ENCODE data around the gene AAGAB. TPM values are rescaled to one million over a fixed set of nuclear protein-coding genes. Genes with fewer than 3 reads are reported as not detected.

AAGAB gene
- total and polyA plus RNA-seq, 2 donors: 21.5 to 27.3 TPM

DNA sequence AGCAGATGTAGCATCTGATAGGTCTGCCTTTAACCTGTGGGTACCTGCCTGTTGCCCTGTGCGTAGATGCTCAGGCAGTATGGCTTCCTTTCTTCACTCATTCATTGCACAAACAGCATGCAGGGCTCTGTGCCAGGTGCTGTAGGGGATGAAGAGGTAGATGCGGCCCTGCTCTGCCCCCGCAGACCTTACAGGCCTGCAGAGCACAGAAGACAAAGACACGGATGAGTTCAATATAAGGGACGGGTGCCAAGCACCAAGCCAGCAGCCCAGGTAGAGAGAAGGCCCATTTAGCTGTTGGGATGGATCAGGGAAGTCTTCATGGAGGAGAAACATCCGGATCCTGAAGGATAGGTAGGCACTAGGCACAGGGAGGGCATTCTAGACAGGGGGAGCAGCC, 69.4 kb downstream of the AAGAB start:
- WGBS: 85% methylated on average over 6 of the region's 6 CpGs
- Histone ChIP-seq H3K36me3 (ENCODE audit: insufficient read depth) (no peaks in the 10 kb centered on the region), H3K4me3 (ENCODE audit: low read depth, low read length) (no peak overlapping the region), H3K27ac (ENCODE audit: low read depth) (no peak overlapping the region), H3K4me1 (ENCODE audit: insufficient read depth) (no peaks in the 10 kb centered on the region)
- no peak for DNase-seq (ENCODE audit: extremely low spot score)

DNA sequence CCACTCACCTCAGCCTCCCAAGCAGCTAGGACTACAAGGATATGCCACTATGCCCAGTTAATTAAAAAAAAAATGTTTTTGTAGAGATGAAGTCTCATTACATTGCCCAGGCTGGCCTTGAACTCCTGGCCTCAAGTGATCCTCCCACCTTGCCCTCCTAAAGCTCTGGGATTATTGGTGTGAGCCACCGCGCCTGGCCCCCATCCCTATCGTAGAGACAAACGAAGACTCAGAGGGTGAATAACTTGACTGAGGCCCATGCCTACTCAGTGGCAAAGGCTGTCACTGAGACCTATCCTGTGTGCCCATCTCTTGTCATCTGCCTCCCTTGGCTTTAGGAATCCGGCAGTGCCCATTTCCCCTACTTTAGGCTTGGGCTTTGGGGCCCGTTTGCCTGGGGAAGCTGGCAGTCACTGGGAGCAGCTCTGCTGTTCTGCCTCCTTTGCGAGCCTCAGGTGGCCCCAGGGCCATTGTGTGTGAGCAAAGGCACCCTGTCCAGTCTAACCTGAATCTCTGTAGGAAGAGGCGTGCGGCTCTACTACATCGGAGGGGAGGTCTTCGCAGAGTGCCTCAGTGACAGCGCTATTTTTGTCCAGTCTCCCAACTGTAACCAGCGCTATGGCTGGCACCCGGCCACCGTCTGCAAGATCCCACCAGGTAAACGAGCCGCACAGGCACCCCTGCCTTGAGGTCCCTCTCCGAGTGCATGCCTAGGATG, 70.1 kb downstream of the AAGAB start:
- H3K4me3 ChIP-seq (ENCODE audit: low read depth, low read length): no peak overlapping the region
- 85% methylated on average over 18 of the region's 18 CpGs for WGBS
- no peak for DNase-seq (ENCODE audit: extremely low spot score)
- no peaks in the 10 kb centered on the region for H3K4me1 ChIP-seq (ENCODE audit: insufficient read depth)
- H3K27ac ChIP-seq (ENCODE audit: low read depth): no peak overlapping the region
- no peaks in the 10 kb centered on the region for H3K36me3 ChIP-seq (ENCODE audit: insufficient read depth)

DNA sequence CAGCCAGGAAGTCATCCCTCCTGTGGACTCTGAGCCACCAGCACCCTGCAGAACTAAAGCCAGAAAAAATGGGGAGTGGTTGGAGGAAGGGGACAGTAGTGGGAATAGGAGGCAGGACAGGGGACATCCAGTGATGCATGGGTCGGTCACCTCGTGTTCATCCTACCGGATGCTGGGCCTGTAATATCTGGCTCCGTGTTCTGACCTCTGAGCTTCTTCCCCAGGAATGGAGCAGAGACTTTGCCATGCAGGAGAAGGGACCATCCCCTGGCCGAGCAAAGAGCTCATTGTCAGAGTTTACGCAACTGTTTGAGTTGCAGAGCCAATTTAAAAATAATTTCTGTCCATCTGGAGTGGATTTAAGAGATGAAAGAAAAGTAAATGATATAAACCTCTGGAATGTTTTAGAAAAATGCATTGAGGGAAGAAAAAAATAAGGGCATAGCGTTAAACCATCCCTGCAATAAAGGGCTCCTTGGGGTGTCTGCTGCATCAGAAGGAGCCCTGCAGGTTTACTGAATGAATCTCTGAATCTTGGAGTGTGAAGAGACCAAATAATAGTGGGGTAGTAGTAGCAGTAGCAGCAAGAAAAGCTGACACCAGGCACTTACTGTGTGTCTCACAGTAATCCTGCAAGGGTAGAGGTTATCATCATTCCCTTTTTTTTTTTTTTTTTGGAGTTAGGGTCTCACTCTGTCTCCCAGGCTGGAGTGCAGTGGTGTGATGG, 70.9 kb downstream of the AAGAB start:
- no peaks in the 10 kb centered on the region for H3K4me1 ChIP-seq (ENCODE audit: insufficient read depth)
- no peak for DNase-seq (ENCODE audit: extremely low spot score)
- 58% methylated on average over 7 of the region's 7 CpGs for WGBS
- no peak overlapping the region for H3K4me3 ChIP-seq (ENCODE audit: low read depth, low read length)
- H3K36me3 ChIP-seq (ENCODE audit: insufficient read depth): no peaks in the 10 kb centered on the region
- no peak overlapping the region for H3K27ac ChIP-seq (ENCODE audit: low read depth)

DNA sequence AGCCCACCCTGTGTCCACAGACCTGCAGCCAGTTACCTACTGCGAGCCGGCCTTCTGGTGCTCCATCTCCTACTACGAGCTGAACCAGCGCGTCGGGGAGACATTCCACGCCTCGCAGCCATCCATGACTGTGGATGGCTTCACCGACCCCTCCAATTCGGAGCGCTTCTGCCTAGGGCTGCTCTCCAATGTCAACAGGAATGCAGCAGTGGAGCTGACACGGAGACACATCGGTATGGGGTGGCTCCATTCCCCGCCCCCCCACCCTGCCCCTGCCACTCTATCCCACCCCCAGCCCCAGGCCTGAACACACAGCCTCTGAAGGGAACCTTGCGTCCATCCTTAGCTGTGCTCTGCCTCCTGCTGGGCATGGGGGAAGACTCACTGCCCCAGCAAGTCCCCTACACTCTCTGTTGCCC, 73.2 kb downstream of the AAGAB start:
- no peaks in the 10 kb centered on the region for H3K4me1 ChIP-seq (ENCODE audit: insufficient read depth)
- no peak for DNase-seq (ENCODE audit: extremely low spot score)

DNA sequence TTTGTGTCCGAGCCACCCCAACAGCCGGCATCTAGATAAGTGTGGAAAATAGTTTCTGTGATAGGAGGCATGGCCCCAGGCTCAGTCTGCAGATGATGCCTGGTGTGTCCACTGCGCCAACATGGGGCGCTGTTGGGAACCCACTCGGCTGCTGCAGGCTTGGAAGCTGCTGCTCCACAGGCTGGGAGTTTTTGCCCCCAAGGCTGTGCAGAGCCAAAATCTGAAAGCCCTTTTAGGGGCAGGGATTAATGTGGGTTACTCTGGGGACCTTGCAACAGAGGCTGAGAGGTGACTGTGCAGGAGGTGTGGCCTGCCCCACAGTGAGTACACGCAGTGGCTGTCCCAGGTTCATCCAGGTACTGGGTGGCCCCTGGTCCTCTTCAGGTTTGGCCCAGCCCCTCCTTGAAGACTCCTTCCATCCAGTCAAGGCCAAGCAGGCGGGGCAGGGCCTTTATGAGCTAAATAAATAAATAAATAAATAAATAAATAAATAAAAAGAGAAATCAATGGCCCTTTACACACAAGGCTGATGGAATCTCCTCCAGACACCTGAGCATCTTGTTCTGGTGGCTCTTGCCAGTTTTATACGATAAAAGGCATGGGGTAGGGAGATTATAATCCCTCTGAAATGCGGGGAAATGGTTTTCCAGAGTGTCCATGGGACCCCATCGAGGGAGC, 73.8 kb downstream of the AAGAB start:
- 96% methylated on average over 10 of the region's 10 CpGs for WGBS
- Histone ChIP-seq H3K4me1 (ENCODE audit: insufficient read depth) (no peaks in the 10 kb centered on the region), H3K27ac (ENCODE audit: low read depth) (no peak overlapping the region), H3K4me3 (ENCODE audit: low read depth, low read length) (no peak overlapping the region), H3K36me3 (ENCODE audit: insufficient read depth) (no peaks in the 10 kb centered on the region)
- DNase-seq (ENCODE audit: extremely low spot score): no peak

More for the DNA sequence above, 73.2 kb downstream of the AAGAB start:
- WGBS: 96% methylated on average over 15 of the region's 15 CpGs
- Histone ChIP-seq H3K4me3 (ENCODE audit: low read depth, low read length) (no peak overlapping the region), H3K27ac (ENCODE audit: low read depth) (no peak overlapping the region), H3K36me3 (ENCODE audit: insufficient read depth) (no peaks in the 10 kb centered on the region)

DNA sequence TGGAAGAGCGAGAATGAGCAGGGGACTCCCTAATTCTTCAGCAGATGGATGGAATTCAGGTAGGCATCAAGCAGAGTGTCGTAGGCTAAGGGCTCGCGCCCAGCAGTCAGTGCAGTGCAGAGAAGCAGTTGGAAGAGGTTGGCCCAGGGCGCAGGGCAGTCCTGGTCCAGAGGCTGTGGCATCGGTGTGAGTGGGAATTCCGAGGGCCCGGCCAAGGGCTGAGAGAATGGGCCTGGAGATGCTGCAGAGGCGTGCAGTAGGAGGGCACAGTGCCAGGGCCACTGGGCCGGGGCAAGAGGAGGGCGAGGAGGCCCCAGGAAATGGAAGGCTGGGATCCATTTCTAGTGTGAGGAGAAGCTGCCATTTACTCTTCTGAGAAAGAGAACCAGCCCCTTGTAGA, 74.4 kb downstream of the AAGAB start:
- WGBS: 86% methylated on average over 11 of the region's 11 CpGs
- Histone ChIP-seq H3K27ac (ENCODE audit: low read depth) (no peak overlapping the region), H3K36me3 (ENCODE audit: insufficient read depth) (no peaks in the 10 kb centered on the region), H3K4me1 (ENCODE audit: insufficient read depth) (no peaks in the 10 kb centered on the region), H3K4me3 (ENCODE audit: low read depth, low read length) (no peak overlapping the region)
- no peak for DNase-seq (ENCODE audit: extremely low spot score)

DNA sequence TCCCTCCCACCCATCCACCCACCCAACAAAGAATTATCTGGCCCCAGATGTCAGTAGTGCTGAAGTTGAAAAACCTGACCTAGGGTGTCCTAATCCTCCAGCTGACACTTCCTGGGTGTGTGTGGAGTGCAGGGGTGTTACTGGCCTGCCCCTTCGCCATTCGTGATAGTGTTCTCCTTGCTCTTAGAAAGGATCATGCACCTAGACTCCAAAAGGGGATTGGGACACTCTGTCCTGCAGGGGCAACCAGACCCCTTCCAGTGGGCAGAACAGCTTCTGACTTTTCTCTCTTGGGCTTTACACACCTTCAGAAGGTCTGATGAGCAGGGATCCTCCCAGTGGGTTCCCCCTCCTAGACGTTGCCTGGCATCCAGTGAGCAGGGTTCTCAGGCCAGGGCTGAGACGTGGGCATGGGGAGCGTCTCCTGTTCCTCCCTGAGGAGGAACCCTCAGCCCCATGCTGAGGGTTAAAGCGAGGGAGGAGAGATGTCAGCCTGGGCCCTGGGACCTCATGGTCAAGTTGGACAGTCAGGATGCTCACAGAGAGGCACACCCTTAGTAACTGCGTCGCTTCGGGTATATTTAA, 75.0 kb downstream of the AAGAB start:
- H3K4me1 ChIP-seq (ENCODE audit: insufficient read depth): no peaks in the 10 kb centered on the region
- no peak for DNase-seq (ENCODE audit: extremely low spot score)
- 92% methylated on average over 9 of the region's 9 CpGs for WGBS

DNA sequence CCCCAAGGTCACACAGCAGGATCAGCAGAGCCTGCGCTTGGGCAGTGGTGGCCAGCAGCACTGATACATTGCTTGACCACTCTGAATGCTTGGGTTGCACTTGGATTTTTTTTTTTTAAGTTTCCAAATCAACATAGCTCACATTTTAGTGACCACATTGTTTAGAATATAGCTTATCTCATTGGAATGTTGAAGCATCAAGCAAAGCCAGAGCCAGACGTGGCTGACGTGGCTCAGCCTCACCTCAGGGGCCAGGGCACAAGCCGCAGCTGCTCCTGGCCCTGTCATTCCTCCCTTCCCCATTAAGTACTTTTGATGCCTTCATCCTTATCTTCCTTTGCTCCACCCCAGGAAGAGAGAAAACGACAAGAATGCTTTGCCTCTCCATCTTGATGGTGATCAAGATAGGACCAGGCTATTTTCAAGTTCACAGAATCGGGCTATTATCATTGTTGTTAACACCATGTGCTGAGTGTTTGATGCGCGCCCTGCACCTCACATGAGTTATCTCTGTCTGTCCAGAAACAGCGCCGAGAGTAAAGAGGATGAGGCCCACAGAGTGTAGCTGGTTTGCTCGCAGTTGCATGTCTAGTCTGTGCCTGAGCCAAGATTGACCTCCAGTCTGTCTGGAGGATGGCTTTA, 75.8 kb downstream of the AAGAB start:
- no peaks in the 10 kb centered on the region for H3K36me3 ChIP-seq (ENCODE audit: insufficient read depth)
- no peak overlapping the region for H3K4me3 ChIP-seq (ENCODE audit: low read depth, low read length)
- no peaks in the 10 kb centered on the region for H3K4me1 ChIP-seq (ENCODE audit: insufficient read depth)
- whole genome bisulfite sequencing: 33% methylated on average over 11 of the region's 11 CpGs
- H3K27ac ChIP-seq (ENCODE audit: low read depth): no peak overlapping the region
- no peak for DNase-seq (ENCODE audit: extremely low spot score)

More for the DNA sequence above, 75.0 kb downstream of the AAGAB start:
- Histone ChIP-seq H3K36me3 (ENCODE audit: insufficient read depth) (no peaks in the 10 kb centered on the region), H3K27ac (ENCODE audit: low read depth) (no peak overlapping the region), H3K4me3 (ENCODE audit: low read depth, low read length) (no peak overlapping the region)

DNA sequence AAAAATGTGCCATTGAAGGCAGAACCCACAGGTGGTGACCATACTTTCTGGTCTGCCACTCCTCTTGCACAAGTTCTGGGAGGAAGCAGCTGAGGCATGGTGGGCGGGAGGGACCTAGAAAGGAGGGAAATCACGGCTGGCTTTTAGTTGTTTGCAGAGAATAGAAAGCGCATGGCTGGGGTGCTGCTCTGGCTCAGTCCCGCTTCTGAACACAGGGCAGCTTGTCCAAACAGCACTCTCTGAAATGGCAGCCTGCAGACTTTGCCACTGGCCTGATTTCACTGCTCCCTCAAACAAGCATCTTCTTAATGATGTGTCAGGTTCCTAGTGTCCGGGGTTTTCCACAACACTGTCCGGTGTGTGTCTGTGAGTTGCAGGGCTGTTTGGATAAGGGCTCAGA, 76.7 kb downstream of the AAGAB start:
- H3K4me3 ChIP-seq (ENCODE audit: low read depth, low read length): no peak overlapping the region
- no peaks in the 10 kb centered on the region for H3K4me1 ChIP-seq (ENCODE audit: insufficient read depth)
- no peak for DNase-seq (ENCODE audit: extremely low spot score)

DNA sequence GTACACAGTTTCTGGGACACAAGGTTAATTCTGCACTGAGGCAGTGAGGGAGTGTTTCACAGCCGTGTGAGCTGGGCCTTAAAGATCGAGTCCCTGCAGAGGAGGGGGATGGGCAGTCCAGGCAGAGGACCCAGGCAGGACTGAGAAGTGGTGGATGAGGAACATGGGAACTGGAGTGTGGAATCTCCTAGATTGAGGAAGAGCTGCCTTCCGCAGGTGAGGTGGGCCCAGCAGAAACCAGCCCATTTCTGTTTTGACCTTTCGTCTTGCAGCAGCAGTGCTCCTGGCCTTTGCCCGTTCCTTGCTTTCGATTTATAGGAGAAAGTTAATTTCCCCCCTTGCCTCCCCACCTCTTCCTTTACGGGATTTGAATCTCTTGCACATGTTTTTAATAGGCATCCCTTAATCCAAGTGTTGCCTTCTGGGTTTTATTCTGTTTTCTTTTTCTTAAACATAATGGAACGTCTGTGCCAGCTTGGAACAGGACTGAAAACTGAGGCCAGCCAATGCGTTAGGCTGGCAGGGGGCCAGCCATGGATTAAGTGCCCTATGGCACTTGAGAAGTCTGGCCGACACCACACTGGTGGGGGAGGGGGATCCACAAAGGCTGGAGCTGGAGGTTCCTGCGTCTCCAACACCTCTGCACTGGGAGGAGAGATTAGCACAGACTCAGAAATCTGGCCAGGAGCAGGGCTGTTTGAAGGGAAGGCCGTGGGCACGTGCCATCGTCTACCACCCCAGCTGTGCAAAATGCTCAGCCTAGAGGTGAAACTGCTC, 78.1 kb downstream of the AAGAB start:
- Histone ChIP-seq H3K4me3 (ENCODE audit: low read depth, low read length) (no peak overlapping the region), H3K36me3 (ENCODE audit: insufficient read depth) (no peaks in the 10 kb centered on the region), H3K27ac (ENCODE audit: low read depth) (no peak overlapping the region), H3K4me1 (ENCODE audit: insufficient read depth) (no peaks in the 10 kb centered on the region)
- 43% methylated on average over 14 of the region's 14 CpGs for WGBS
- no peak for DNase-seq (ENCODE audit: extremely low spot score)

More for the DNA sequence above, 76.7 kb downstream of the AAGAB start:
- WGBS: 38% methylated on average over 6 of the region's 6 CpGs
- no peak overlapping the region for H3K27ac ChIP-seq (ENCODE audit: low read depth)
- no peaks in the 10 kb centered on the region for H3K36me3 ChIP-seq (ENCODE audit: insufficient read depth)

DNA sequence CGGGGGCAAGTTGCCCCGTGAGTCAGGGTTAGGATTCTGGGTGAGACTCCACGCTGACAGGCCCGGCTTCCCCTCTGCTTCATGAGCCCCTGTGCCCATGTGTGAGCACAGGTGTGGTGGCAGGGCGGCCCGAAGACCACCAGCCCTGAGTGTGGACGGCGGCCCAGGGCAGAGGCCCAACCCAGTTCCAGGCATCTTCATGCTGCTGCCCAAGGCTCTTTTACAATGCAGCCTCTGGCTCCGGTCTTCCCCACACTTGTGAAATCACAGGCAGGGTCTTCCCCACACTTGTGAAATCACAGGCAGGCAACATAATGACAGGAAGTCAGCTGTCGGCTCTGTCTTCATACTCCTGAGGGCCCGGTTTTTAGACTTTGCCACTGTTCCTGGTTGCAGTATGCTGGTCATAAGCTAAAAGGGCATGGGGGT, 78.8 kb downstream of the AAGAB start:
- 66% methylated on average over 11 of the region's 11 CpGs for WGBS
- DNase-seq (ENCODE audit: extremely low spot score): no peak
- Histone ChIP-seq H3K27ac (ENCODE audit: low read depth) (no peak overlapping the region), H3K36me3 (ENCODE audit: insufficient read depth) (no peaks in the 10 kb centered on the region), H3K4me1 (ENCODE audit: insufficient read depth) (no peaks in the 10 kb centered on the region), H3K4me3 (ENCODE audit: low read depth, low read length) (no peak overlapping the region)

DNA sequence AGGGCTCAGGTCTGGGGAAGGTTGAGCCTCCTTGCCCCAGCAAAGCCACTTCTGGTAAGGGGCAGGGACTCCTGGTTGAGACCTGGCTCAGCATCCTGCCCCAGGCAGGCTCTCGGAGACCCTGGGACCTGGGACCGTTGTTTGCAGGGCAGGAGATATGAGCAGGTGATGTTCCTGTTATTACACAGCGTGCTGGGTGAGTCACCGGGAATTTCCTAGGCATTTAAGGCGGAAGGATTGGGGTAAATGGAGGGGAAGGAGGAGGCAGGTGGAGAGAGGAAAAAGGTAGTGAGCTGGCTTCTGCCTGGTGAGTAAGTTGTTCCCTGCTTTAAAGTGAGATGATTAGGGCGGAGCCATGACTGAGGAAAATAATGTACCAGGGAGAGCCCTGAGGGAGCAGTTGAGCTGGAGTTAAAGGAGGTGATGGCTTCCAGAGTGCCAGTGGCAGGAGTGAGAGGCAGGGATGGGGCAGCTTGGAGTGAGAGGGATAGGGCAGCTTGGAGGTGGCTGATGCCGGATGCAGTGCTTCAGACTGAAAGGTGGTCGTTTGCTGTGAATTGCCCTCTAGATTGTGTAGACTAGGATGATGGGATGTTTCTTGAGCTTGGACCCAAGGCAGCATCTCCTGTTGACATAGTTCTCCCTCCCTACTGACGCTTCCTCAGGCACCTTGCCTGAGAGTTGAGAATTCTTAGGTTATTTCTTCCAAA, 79.4 kb downstream of the AAGAB start:
- no peaks in the 10 kb centered on the region for H3K4me1 ChIP-seq (ENCODE audit: insufficient read depth)
- H3K36me3 ChIP-seq (ENCODE audit: insufficient read depth): no peaks in the 10 kb centered on the region
- DNase-seq (ENCODE audit: extremely low spot score): no peak
- H3K27ac ChIP-seq (ENCODE audit: low read depth): no peak overlapping the region
- H3K4me3 ChIP-seq (ENCODE audit: low read depth, low read length): no peak overlapping the region
- 82% methylated on average over 9 of the region's 9 CpGs for WGBS

All from urinary bladder (tissue), 4 donors.